GM06990 (cell line): ENCODE measurements around the gene UBXN4.
"Not testable (repeated sequence)": the region's sequence is repeated elsewhere in the genome, so short reads cannot be mapped to it uniquely, and the experiment has no call there.

Experiments
- DNase-seq: peaks from one replicate; pipeline ENCODE4 v3.0.0-alpha.2; 2011; ENCODE audit not compliant: insufficient read length; ENCODE audit errors: extremely low read depth
- H3K27me3 ChIP-seq: replicated peaks from 2 replicates; pipeline ENCODE4 v1.6.0; 2011; ENCODE audit warnings: low read length; ENCODE audit not compliant: control insufficient read depth, insufficient read depth
- H3K36me3 ChIP-seq: 2 replicates; pipeline ENCODE4 v1.5.1; 2011; ENCODE audit warnings: low read length; ENCODE audit not compliant: control insufficient read depth, insufficient read depth
- H3K4me3 ChIP-seq: replicated peaks from 2 replicates; pipeline ENCODE4 v1.5.1; 2011; ENCODE audit warnings: low read depth, mild to moderate bottlenecking, control low read depth, low read length
- CTCF ChIP-seq: IDR thresholded peaks from 2 replicates; pipeline ENCODE4 v1.5.1; 2011; ENCODE audit warnings: low read length, control low read depth, mild to moderate bottlenecking, inconsistent platforms; ENCODE audit not compliant: insufficient read depth, poor library complexity, severe bottlenecking

The UBXN4 gene

GRCh38 chr2:135708159-135708558 lies 33.5 kb upstream of the UBXN4 start:
- H3K36me3 ChIP-seq = no peaks in the 10 kb centered on the region; the same call in 1 of the 2 replicates
- H3K27me3 ChIP-seq = no peaks in the 10 kb centered on the region
- no peak for DNase-seq
- no peak for TF ChIP-seq CTCF
- no peak overlapping the region for H3K4me3 ChIP-seq

GRCh38 chr2:135709992-135710391 lies 31.7 kb upstream of the UBXN4 start:
- no peaks in the 10 kb centered on the region for H3K27me3 ChIP-seq
- TF ChIP-seq CTCF = peak; percentile 87
- DNase-seq = no peak
- H3K4me3 ChIP-seq = no peak overlapping the region
- peaks cover 2% of the 10 kb centered on the region; the same call in 1 of the 2 replicates for H3K36me3 ChIP-seq

- H3K27me3 ChIP-seq, H3K4me3 ChIP-seq, DNase-seq, H3K36me3 ChIP-seq: not testable (repeated sequence)
Measured at GRCh38 chr2:135715086-135715485, 26.6 kb upstream of the UBXN4 start.

- peaks cover 3% of the 10 kb centered on the region for H3K36me3 ChIP-seq
- H3K4me3 ChIP-seq = no peak overlapping the region
- no peak for TF ChIP-seq CTCF
- no peak for DNase-seq
- H3K27me3 ChIP-seq = no peaks in the 10 kb centered on the region
Measured at GRCh38 chr2:135728064-135728743, 13.5 kb upstream of the UBXN4 start.

GRCh38 chr2:135732561-135732960 lies 9.1 kb upstream of the UBXN4 start:
- DNase-seq = no peak
- no peak for TF ChIP-seq CTCF

GRCh38 chr2:135733045-135733444 lies 8.6 kb upstream of the UBXN4 start:
- Histone ChIP-seq H3K4me3 (no peak overlapping the region), H3K36me3 (no peaks in the 10 kb centered on the region; the same call in 1 of the 2 replicates), H3K27me3 (no peaks in the 10 kb centered on the region)
- TF ChIP-seq CTCF = no peak
- no peak for DNase-seq

More at GRCh38 chr2:135732561-135732960, 9.1 kb upstream of the UBXN4 start:
- H3K36me3 ChIP-seq = no peaks in the 10 kb centered on the region; the same call in 1 of the 2 replicates
- no peaks in the 10 kb centered on the region for H3K27me3 ChIP-seq
- H3K4me3 ChIP-seq = no peak overlapping the region
